CD4-positive, alpha-beta T cell treated with Interleukin-4 for 4 hours (primary cell): ENCODE measurements around the gene AFP.

Experiments
- DNase-seq: peaks from one replicate; pipeline ENCODE4 v3.0.0-alpha.2; 2020

AFP gene

GRCh38 chr4:73415807-73416238 is 20.2 kb upstream of the AFP start:
- DNase-seq, result no peak

- no peak for DNase-seq
Measured at GRCh38 chr4:73416423-73417087, 19.5 kb upstream of the AFP start.

- no peak for DNase-seq
Measured at GRCh38 chr4:73417342-73417741, 18.7 kb upstream of the AFP start.

- DNase-seq, result no peak
Measured at GRCh38 chr4:73417973-73418372, 18.0 kb upstream of the AFP start.

- DNase-seq, result no peak
Measured at GRCh38 chr4:73418677-73419076, 17.3 kb upstream of the AFP start.

- DNase-seq, result no peak
Measured at GRCh38 chr4:73419106-73420038, 16.6 kb upstream of the AFP start.

GRCh38 chr4:73420615-73421014 is 15.4 kb upstream of the AFP start:
- no peak for DNase-seq

GRCh38 chr4:73421708-73422457 is 14.1 kb upstream of the AFP start:
- no peak for DNase-seq

- no peak for DNase-seq
Measured at GRCh38 chr4:73422458-73422752, 13.6 kb upstream of the AFP start.

- DNase-seq, result no peak
Measured at GRCh38 chr4:73423184-73423583, 12.8 kb upstream of the AFP start.

- DNase-seq, result no peak
Measured at GRCh38 chr4:73426666-73427065, 9.4 kb upstream of the AFP start.

GRCh38 chr4:73429118-73429517 is 6.9 kb upstream of the AFP start:
- no peak for DNase-seq

GRCh38 chr4:73429826-73430587 is 6.0 kb upstream of the AFP start:
- DNase-seq, result no peak

- DNase-seq, result no peak
Measured at GRCh38 chr4:73431813-73432168, 4.2 kb upstream of the AFP start.

GRCh38 chr4:73432169-73433000 is 3.6 kb upstream of the AFP start:
- no peak for DNase-seq

- DNase-seq, result no peak
Measured at GRCh38 chr4:73433140-73433539, 2.9 kb upstream of the AFP start.

- no peak for DNase-seq
Measured at GRCh38 chr4:73434311-73434710, 1.7 kb upstream of the AFP start.

GRCh38 chr4:73436674-73437557 is 895 bp downstream of the AFP start:
- no peak for DNase-seq

- DNase-seq, result no peak
Measured at GRCh38 chr4:73437558-73437956, 1.5 kb downstream of the AFP start.

- DNase-seq, result no peak
Measured at GRCh38 chr4:73438048-73438447, 2.0 kb downstream of the AFP start.

GRCh38 chr4:73438582-73439215 is 2.7 kb downstream of the AFP start:
- no peak for DNase-seq
